ENCODE data around the gene ZFPL1. TPM values are rescaled to one million over a fixed set of nuclear protein-coding genes. Genes with fewer than 3 reads are reported as not detected.

The ZFPL1 gene
- total and polyA plus RNA-seq, 9 of the 15 experiments (the other 6 are each of a cell fraction or from before 2014, with no cell fraction given), result 3.7 to 37.5 (median 22.7) TPM

GRCh38 chr11:65134240-65134951 is 50.4 kb downstream of the ZFPL1 start, which contains the start of gene SYVN1 (continued):
- TF ChIP-seq CREB3L1 (IDR thresholded peaks at IDR 0.05; ENCODE audit: borderline replicate concordance, low read depth) (peak; percentile 98), ZNF280B (CRISPR knock-in tag; IDR thresholded peaks at IDR 0.05) (no peak), ZNF140 (CRISPR knock-in tag; IDR thresholded peaks at IDR 0.05) (no peak), POLR2B (IDR thresholded peaks at IDR 0.05; ENCODE audit: low read depth, partially characterized antibody) (peak; percentile 90), KDM1A (IDR thresholded peaks at IDR 0.05) (no peak), PCBP2 (IDR thresholded peaks at IDR 0.05; ENCODE audit: low read depth, low read length, poor library complexity, severe bottlenecking) (no peak), U2AF1 (optimal IDR thresholded peaks at IDR 0.05; ENCODE audit: low read depth, low read length) (no peak), CHCHD3 (CRISPR knock-in tag; IDR thresholded peaks at IDR 0.05) (no peak), YY1 (IDR thresholded peaks at IDR 0.05; ENCODE audit: borderline replicate concordance in 1 of 3, control insufficient read depth in 1 of 3, extremely low read depth in 1 of 3, insufficient read depth in 3 of 3, insufficient read length in 1 of 3, insufficient replicate concordance in 2 of 3, low read depth in 1 of 3, low read length in 2 of 3) (peak in 2 of 3 experiments; percentile 33 to 47), MITF (IDR thresholded peaks at IDR 0.05) (no peak), SMAD4 (CRISPR knock-in tag; conservative IDR thresholded peaks at IDR 0.05) (peak; percentile 48), EP300 (IDR thresholded peaks at IDR 0.05; ENCODE audit: low read length) (peak; percentile 32; the same call in 1 of the 2 replicates), SP2 (IDR thresholded peaks at IDR 0.05; ENCODE audit: extremely low read depth, low read depth, low read length, poor library complexity, severe bottlenecking) (no peak), E2F5 (CRISPR knock-in tag; IDR thresholded peaks at IDR 0.05) (no peak), ESRRB (CRISPR knock-in tag; IDR thresholded peaks at IDR 0.05; ENCODE audit: borderline replicate concordance) (no peak), ATF4 (CRISPR knock-in tag; IDR thresholded peaks at IDR 0.05) (no peak), ILK (tag; IDR thresholded peaks at IDR 0.05; ENCODE audit: borderline replicate concordance, low read depth) (no peak), TCFL5 (CRISPR knock-in tag; conservative IDR thresholded peaks at IDR 0.05) (no peak), KDM5B (IDR thresholded peaks at IDR 0.05; ENCODE audit: insufficient replicate concordance, low read depth, low read length) (peak; percentile 74)

All from K562 (cell line).